Esophagus muscularis mucosa (tissue), 4 donors: Measurements from ENCODE around the gene SGTB.

Experiments used
- CTCF ChIP-seq, 3 experiments: fragments of 200-600 bp in 2 of 3; fragments of 450-650 bp in 1 of 3; sonication (generic) in 2 of 3; IDR thresholded peaks; one replicate each; pipeline ENCODE4 v1.5.1; 2017 to 2019; ENCODE audit warnings: antibody characterized with exemption in 3 of 3, mild to moderate bottlenecking in 2 of 3, moderate library complexity in 1 of 3
- EP300 ChIP-seq: sonication (generic); formaldehyde crosslinking; IDR thresholded peaks from one replicate; pipeline ENCODE4 v1.6.1; 2017; ENCODE audit warnings: antibody characterized with exemption
- POLR2A ChIP-seq: fragments of 450-650 bp; IDR thresholded peaks from one replicate; pipeline ENCODE4 v1.6.1; 2017; ENCODE audit warnings: antibody characterized with exemption, moderate library complexity, mild to moderate bottlenecking, low read depth
- POLR2AphosphoS5 ChIP-seq, 2 donors: sonication (generic); formaldehyde crosslinking; IDR thresholded peaks; one replicate each; pipeline ENCODE4 v1.6.1; 2017; ENCODE audit warnings: antibody characterized with exemption in 2 of 2

GRCh38 chr5:65640240-65640639 lies 81.7 kb downstream of the SGTB start:
- TF ChIP-seq CTCF (IDR thresholded peaks at IDR 0.05) (no peak), POLR2A (no peak), EP300 (no peak), POLR2AphosphoS5 (IDR thresholded peaks at IDR 0.05) (no peak)
